Measurements from ENCODE around the gene RPAP3.

RPAP3 gene

GRCh38 chr12:47718531-47718930 lies 12.7 kb upstream of the RPAP3 start:
- no peak for DNase-seq

DNA sequence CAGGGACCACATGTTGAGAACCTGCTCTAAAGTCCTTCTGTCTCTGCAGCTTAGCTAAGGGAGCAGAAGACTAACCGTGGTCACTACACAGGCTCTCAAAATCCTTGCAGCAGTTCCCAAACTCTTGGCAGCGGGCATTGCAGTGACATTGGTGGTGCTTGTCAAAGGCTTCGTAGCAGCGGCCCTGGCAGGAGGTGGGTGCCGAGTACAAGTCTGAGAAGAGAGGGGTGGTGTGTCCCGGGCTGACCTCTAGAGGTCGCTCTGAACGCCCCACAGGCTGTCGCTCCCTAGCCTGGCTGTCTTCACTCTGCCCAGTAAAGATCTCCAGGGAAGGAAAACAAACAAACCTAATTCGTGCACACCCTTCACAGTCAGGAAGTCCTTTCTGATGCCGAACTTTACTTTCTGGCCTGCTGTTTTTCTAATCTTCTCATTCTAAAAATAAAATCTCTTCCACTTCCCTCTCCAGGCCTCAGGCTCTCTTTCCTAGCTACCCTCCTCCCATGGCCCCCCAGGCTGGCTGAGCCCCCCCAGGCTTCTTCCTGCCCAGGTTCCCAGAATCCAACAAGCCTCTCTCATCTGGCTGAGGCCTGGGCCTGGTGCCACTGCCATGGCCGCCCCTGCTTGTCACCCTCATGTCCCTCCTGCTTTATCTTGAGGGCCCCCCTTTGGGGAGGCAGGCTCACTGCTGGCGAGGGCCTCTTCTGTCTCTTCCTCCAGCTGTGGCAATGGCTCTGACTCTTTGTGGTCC lies 11.8 kb upstream of the RPAP3 start:
- DNase-seq: peak; percentile 64

- DNase-seq: no peak
Measured at GRCh38 chr12:47717046-47717442, 11.2 kb upstream of the RPAP3 start.

- no peak for DNase-seq
Measured at GRCh38 chr12:47715877-47716548, 10.2 kb upstream of the RPAP3 start.

GRCh38 chr12:47715393-47715876 lies 9.6 kb upstream of the RPAP3 start:
- DNase-seq: peak; percentile 54

GRCh38 chr12:47714826-47715386 lies 9.1 kb upstream of the RPAP3 start:
- no peak for DNase-seq

DNA sequence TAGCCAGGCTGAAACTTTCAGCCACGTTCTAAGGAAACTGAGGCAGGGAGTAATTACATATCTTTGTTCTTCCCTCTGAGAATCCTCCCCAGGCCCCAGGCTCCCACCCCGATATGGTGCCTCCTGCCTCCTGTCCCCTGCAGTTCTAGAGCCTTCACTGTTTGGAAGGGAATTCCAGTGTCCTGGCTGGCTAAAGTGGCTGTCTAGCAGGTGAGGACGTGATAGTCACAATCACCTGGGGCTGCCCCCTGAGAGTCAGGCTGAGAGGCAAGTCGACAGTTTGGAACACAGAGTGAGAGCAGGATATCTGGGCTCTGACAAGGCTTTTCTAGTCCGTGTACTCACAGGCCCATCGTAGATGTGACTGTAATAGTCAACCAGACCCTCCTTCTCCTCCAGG lies 6.3 kb upstream of the RPAP3 start:
- DNase-seq: no peak

- no peak for DNase-seq
Measured at GRCh38 chr12:47711448-47711847, 5.6 kb upstream of the RPAP3 start.

DNA sequence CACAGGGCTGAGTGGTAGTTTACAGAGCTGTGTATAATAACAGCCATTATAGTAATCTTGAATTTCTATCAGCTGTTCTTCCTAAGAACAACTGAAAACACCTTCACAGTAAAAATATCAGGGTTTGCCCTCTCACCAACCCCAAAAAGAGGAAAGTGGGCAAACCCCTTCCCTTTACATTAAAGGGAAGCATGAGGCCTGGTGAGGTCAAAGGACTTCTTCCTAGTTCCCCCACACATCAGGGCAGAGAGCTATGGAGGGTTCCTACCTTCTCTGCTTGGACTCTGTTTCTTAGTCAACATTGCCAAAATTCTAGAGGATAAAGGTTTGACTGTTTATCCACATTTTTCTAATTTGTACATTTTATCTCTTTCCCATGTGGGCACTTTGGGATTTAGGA lies 4.4 kb upstream of the RPAP3 start:
- DNase-seq: no peak

- no peak for DNase-seq
Measured at GRCh38 chr12:47709671-47710070, 3.8 kb upstream of the RPAP3 start.

DNA sequence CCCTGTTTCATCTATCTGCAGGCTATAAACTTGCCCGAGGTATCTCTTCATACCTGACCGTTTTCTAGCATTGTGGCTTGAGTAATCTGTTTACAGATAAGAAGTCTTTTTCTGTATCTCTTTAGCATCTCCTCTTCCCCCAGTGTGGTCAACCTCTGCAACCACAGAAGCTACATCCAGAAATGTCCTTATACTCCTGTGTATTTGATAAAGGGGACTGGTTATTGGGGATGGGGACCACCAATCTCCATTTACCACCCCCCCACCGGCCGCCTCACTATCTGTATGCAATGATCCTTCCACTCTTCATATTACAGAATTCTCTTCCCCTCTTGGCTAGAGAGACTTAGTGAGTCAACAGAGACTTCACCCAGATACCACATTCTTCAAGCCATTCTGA lies 3.4 kb upstream of the RPAP3 start:
- DNase-seq: no peak

GRCh38 chr12:47707905-47708543 lies 2.2 kb upstream of the RPAP3 start:
- DNase-seq: no peak

GRCh38 chr12:47707355-47707754 lies 1.5 kb upstream of the RPAP3 start:
- DNase-seq: no peak

- DNase-seq: no peak
Measured at GRCh38 chr12:47705229-47705565, 633 bp downstream of the RPAP3 start.

- DNase-seq: no peak
Measured at GRCh38 chr12:47704719-47705118, 1.1 kb downstream of the RPAP3 start.

DNA sequence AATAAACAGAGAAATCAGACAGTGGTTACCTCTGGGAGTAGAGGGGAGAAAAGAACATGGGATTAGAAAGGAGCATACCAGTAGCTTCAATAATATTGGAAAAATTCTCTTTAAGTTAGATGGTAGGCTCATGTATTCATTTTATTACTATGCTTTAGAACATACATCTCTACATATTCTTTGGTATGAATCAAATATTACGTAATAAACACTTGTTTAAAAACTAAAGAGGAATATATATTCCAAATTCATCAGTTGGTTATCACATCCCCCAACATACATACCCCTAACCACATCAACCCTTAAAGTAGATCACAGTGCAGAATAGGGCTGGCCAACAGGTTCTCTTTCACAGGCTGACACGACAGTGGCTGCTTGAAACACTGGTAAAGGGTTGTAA lies 5.6 kb downstream of the RPAP3 start:
- no peak for DNase-seq

DNA sequence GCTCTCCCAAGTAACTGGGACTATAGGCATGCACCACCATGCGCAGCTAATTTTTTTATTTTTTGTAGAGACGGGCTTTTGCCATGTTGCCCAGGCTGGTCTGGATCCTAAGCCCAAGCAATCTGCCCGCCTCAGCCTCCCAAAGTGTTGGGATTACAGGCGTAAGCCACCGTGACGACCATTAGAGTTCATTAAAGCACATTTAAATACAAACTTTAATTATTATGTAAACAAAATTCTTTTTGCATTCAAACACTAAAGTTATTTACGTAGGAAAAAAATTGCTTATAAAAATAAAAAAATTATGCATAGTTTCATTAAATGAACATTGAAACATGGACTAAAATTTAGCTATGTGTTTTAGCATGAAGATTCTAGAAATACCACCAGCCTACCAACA lies 7.2 kb downstream of the RPAP3 start:
- no peak for DNase-seq

- DNase-seq: no peak
Measured at GRCh38 chr12:47698055-47698454, 7.8 kb downstream of the RPAP3 start.

- no peak for DNase-seq
Measured at GRCh38 chr12:47689215-47689614, 16.6 kb downstream of the RPAP3 start.

DNA sequence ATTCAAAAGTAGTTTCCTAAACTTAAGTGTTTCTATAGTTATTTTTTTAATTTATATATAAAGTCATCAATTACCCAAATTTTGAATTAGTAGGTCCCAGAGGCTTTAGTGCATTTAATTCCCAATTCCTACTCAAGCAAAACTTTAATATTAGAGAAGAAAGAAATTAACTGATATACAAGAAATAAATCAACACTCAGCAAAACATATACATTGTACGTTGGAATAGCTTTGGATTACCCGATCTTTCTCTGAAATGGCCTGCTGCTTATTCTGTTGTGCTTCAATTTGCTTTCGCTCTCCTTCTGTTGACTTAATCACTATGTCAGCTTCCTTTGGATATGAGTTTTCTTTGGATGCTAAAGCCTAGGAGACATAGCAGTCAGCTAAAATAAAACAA lies 18.2 kb downstream of the RPAP3 start:
- no peak for DNase-seq

GRCh38 chr12:47686645-47687240 lies 19.1 kb downstream of the RPAP3 start:
- peak; percentile 15 for DNase-seq

GRCh38 chr12:47679785-47680184 lies 26.0 kb downstream of the RPAP3 start:
- no peak for DNase-seq

- no peak for DNase-seq
Measured at GRCh38 chr12:47672068-47672467, 33.8 kb downstream of the RPAP3 start.

Data from amniotic stem cell (primary cell).